Neural progenitor cell (in vitro differentiated cells): Measurements from ENCODE around the gene PRSS3. TPM values are rescaled to one million over a fixed set of nuclear protein-coding genes. Genes with fewer than 3 reads are reported as not detected.
"Not testable (repeated sequence)": the region's sequence is repeated elsewhere in the genome, so short reads cannot be mapped to it uniquely, and the experiment has no call there.

Source experiments
- DNase-seq: peaks from one replicate; pipeline ENCODE4 v3.0.0-alpha.2; 2016; ENCODE audit warnings: low spot score
- H2AFZ ChIP-seq: fragments of 200-600 bp; sonication (generic); replicated peaks from 2 replicates; pipeline ENCODE4 v1.6.1; 2016; ENCODE audit warnings: antibody characterized with exemption
- H3F3A ChIP-seq: fragments of 200-600 bp; sonication (generic); 2 replicates; pipeline ENCODE4 v1.6.1; 2016; ENCODE audit warnings: antibody characterized with exemption, low read depth
- H3K27ac ChIP-seq: fragments of 200-600 bp; sonication (generic); 2 replicates; pipeline ENCODE4 v1.5.1; 2016; ENCODE audit warnings: mild to moderate bottlenecking
- H3K27me3 ChIP-seq: fragments of 200-600 bp; sonication (generic); 2 replicates; pipeline ENCODE4 v1.6.1; 2016; ENCODE audit warnings: mild to moderate bottlenecking, moderate library complexity
- H3K36me3 ChIP-seq: fragments of 200-600 bp; sonication (generic); 2 replicates; pipeline ENCODE4 v1.5.1; 2016
- H3K4me1 ChIP-seq: fragments of 200-600 bp; sonication (generic); 2 replicates; pipeline ENCODE4 v1.6.1; 2016; ENCODE audit warnings: mixed run types
- H3K4me2 ChIP-seq: fragments of 200-600 bp; sonication (generic); 2 replicates; pipeline ENCODE4 v1.6.1; 2016
- H3K4me3 ChIP-seq: fragments of 200-600 bp; sonication (generic); 2 replicates; pipeline ENCODE4 v1.5.1; 2016
- H3K79me2 ChIP-seq: fragments of 200-600 bp; sonication (generic); 2 replicates; pipeline ENCODE4 v1.6.1; 2016; ENCODE audit warnings: low read depth
- H3K9ac ChIP-seq: fragments of 200-600 bp; sonication (generic); 2 replicates; pipeline ENCODE4 v1.6.1; 2016
- H3K9me3 ChIP-seq: fragments of 200-600 bp; sonication (generic); 2 replicates; pipeline ENCODE4 v1.5.1; 2016; ENCODE audit warnings: low read depth
- H4K20me1 ChIP-seq: fragments of 200-600 bp; sonication (generic); 2 replicates; pipeline ENCODE4 v1.6.1; 2016; ENCODE audit warnings: low read depth
- H3K27ac Mint-ChIP-seq: 3 replicates; pipeline ENCODE4 v1.8.0; 2021; ENCODE audit warnings: mixed read lengths
- H3K27me3 Mint-ChIP-seq: 2 replicates; pipeline ENCODE4 v1.8.0; 2022; ENCODE audit warnings: low read depth, mild to moderate bottlenecking, inconsistent platforms, moderate library complexity, mixed read lengths; ENCODE audit not compliant: insufficient read depth
- H3K36me3 Mint-ChIP-seq: 3 replicates; pipeline ENCODE4 v1.8.0; 2021; ENCODE audit warnings: mixed read lengths
- H3K4me1 Mint-ChIP-seq: 3 replicates; pipeline ENCODE4 v1.8.0; 2021; ENCODE audit warnings: mixed read lengths
- H3K4me3 Mint-ChIP-seq: 3 replicates; pipeline ENCODE4 v1.8.0; 2021; ENCODE audit warnings: mild to moderate bottlenecking, moderate library complexity, mixed read lengths
- H3K9me3 Mint-ChIP-seq: 3 replicates; pipeline ENCODE4 v1.8.0; 2020; ENCODE audit warnings: mixed read lengths
- CTCF ChIP-seq: fragments of 200-600 bp; sonication (generic); IDR thresholded peaks from 2 replicates; pipeline ENCODE4 v1.5.1; 2017; ENCODE audit warnings: antibody characterized with exemption, mild to moderate bottlenecking
- EZH2 ChIP-seq: fragments of 200-600 bp; sonication (generic); IDR thresholded peaks from 2 replicates; pipeline ENCODE4 v1.6.1; 2017; ENCODE audit warnings: antibody characterized with exemption, mild to moderate bottlenecking, moderate library complexity
- EZH2phosphoT487 ChIP-seq: fragments of 200-600 bp; sonication (generic); IDR thresholded peaks from 2 replicates; pipeline ENCODE4 v1.6.1; 2017; ENCODE audit warnings: antibody characterized with exemption
- small RNA-seq: library from RNA; depleted of rRNA; stranded (forward); fragments of <200 nt; gene quantifications from one replicate; pipeline ENCODE3, GENCODE V24; 2015
- total RNA-seq: library from RNA; depleted of rRNA; stranded (reverse); fragments of >200 nt; gene quantifications from 2 replicates; pipeline ENCODE4 v1.2.3, GENCODE V29; 2015; ENCODE audit warnings: low replicate concordance

PRSS3 gene
- total RNA-seq, 1 donor from 2014 or later: not detected

- H3K4me1 Mint-ChIP-seq: peaks cover 4% of the 10 kb centered on the region
These were observed 48.1 kb downstream of the PRSS3 start for GRCh38 chr9:33843312-33843961.

GRCh38 chr9:33846231-33846630, 50.9 kb downstream of the PRSS3 start:
- Histone ChIP-seq H3K4me3 (no peak overlapping the region), H3K79me2 (peaks cover 100% of the 10 kb centered on the region), H4K20me1 (peaks cover 81% of the 10 kb centered on the region), H3K9ac (no peak overlapping the region), H3K4me2 (no peak overlapping the region), H3K27me3 (no peaks in the 10 kb centered on the region), H3K9me3 (no peaks in the 10 kb centered on the region), H3K36me3 (no peaks in the 10 kb centered on the region), H2AFZ (no peak overlapping the region), H3K27ac (no peak overlapping the region), H3K4me1 (no peaks in the 10 kb centered on the region), H3F3A (peaks cover 12% of the 10 kb centered on the region)
- Mint-ChIP-seq H3K27ac (no peak overlapping the region), H3K36me3 (peaks cover 9% of the 10 kb centered on the region), H3K4me3 (no peak overlapping the region), H3K27me3 (peaks cover 2% of the 10 kb centered on the region), H3K9me3 (peaks cover 2% of the 10 kb centered on the region), H3K4me1 (peaks cover 6% of the 10 kb centered on the region)
- no peak for DNase-seq
- TF ChIP-seq EZH2 (no peak), CTCF (no peak), EZH2phosphoT487 (no peak)

More at GRCh38 chr9:33843312-33843961, 48.1 kb downstream of the PRSS3 start:
- no peaks in the 10 kb centered on the region for H3K4me1 ChIP-seq
- DNase-seq: no peak
- no peak for TF ChIP-seq EZH2phosphoT487
- TF ChIP-seq CTCF: no peak
- TF ChIP-seq EZH2: no peak
- no peaks in the 10 kb centered on the region for H3K27me3 ChIP-seq
- H3K9me3 Mint-ChIP-seq: peaks cover 2% of the 10 kb centered on the region
- peaks cover 2% of the 10 kb centered on the region for H3K27me3 Mint-ChIP-seq
- H4K20me1 ChIP-seq: peaks cover 81% of the 10 kb centered on the region
- H2AFZ ChIP-seq: no peak overlapping the region
- no peaks in the 10 kb centered on the region for H3K9me3 ChIP-seq
- H3K27ac Mint-ChIP-seq: no peak overlapping the region
- H3K4me3 ChIP-seq: no peak overlapping the region
- H3F3A ChIP-seq: no peaks in the 10 kb centered on the region
- peaks cover 11% of the 10 kb centered on the region for H3K36me3 Mint-ChIP-seq
- H3K4me2 ChIP-seq: no peak overlapping the region
- no peak overlapping the region for H3K27ac ChIP-seq
- peaks cover 100% of the 10 kb centered on the region for H3K79me2 ChIP-seq
- H3K4me3 Mint-ChIP-seq: no peak overlapping the region
- H3K9ac ChIP-seq: no peak overlapping the region
- no peaks in the 10 kb centered on the region for H3K36me3 ChIP-seq

- not testable (repeated sequence) for H3K9ac ChIP-seq, H2AFZ ChIP-seq, H3K4me2 ChIP-seq, H3K27ac ChIP-seq, H3K36me3 ChIP-seq, H3K4me3 ChIP-seq, H3K27ac Mint-ChIP-seq, H3K4me1 ChIP-seq, H3K9me3 ChIP-seq, H3K27me3 ChIP-seq, H3K4me3 Mint-ChIP-seq, DNase-seq, H3K36me3 Mint-ChIP-seq, H3K9me3 Mint-ChIP-seq, H3K4me1 Mint-ChIP-seq, H3K27me3 Mint-ChIP-seq
- Histone ChIP-seq H3K79me2 (peaks cover 100% of the 10 kb centered on the region), H4K20me1 (peaks cover 81% of the 10 kb centered on the region), H3F3A (peaks cover 12% of the 10 kb centered on the region)
These were observed 52.5 kb downstream of the PRSS3 start for GRCh38 chr9:33847894-33848205.

Small RNA genes lying within 50 kb of the gene (small RNA-seq; reads per million reads assigned to genes)
- not detected for gene RF00019

Other genes with a start within 250 kb of the PRSS3 start
- 53.6 and 68.3 TPM in 2 replicates for gene UBE2R2, start 21.6 kb downstream of the PRSS3 start, total RNA-seq